Astrocyte (in vitro differentiated cells and primary cell): ENCODE results near the gene FA2H.

Experiments used
- CTCF ChIP-seq: IDR thresholded peaks from 2 replicates; pipeline ENCODE4 v1.5.1; 2011; ENCODE audit warnings: low read depth, mild to moderate bottlenecking, inconsistent platforms, low read length, moderate library complexity; ENCODE audit not compliant: insufficient read depth
- EZH2 ChIP-seq: IDR thresholded peaks from 2 replicates; pipeline ENCODE4 v1.6.1; 2012; ENCODE audit warnings: mild to moderate bottlenecking, low read length, inconsistent platforms; ENCODE audit not compliant: insufficient read depth

GRCh38 chr16:74759564-74759963, 15.1 kb downstream of the FA2H start:
- no peak for TF ChIP-seq CTCF
- TF ChIP-seq EZH2: no peak
